ENCODE results near the gene KCP.

Gene KCP

GRCh38 chr7:128941946-128942526 is 31.5 kb upstream of the KCP start:
- no peak for TF ChIP-seq CTCF (IDR thresholded peaks at IDR 0.05; ENCODE audit: borderline replicate concordance, insufficient read depth, low read depth, low read length)
- peak overlapping the region; percentile 74 for H3K4me3 ChIP-seq (ENCODE audit: low read depth, low read length)

- peak overlapping the region; percentile 74 for H3K4me3 ChIP-seq (ENCODE audit: low read depth, low read length)
- TF ChIP-seq CTCF (IDR thresholded peaks at IDR 0.05; ENCODE audit: borderline replicate concordance, insufficient read depth, low read depth, low read length), result no peak
These were observed 30.9 kb upstream of the KCP start for GRCh38 chr7:128941323-128941890.

- H3K4me3 ChIP-seq (ENCODE audit: low read depth, low read length), result peak overlapping the region; percentile 74
- no peak for TF ChIP-seq CTCF (IDR thresholded peaks at IDR 0.05; ENCODE audit: borderline replicate concordance, insufficient read depth, low read depth, low read length)
These were observed 30.2 kb upstream of the KCP start for GRCh38 chr7:128940494-128941322.

- 0 out of 2 replicates have a peak, but pooled peaks have one; percentile 30 for TF ChIP-seq CTCF (IDR thresholded peaks at IDR 0.05; ENCODE audit: borderline replicate concordance, insufficient read depth, low read depth, low read length)
- H3K4me3 ChIP-seq (ENCODE audit: low read depth, low read length), result peak overlapping the region; percentile 74
These were observed 29.4 kb upstream of the KCP start for GRCh38 chr7:128939861-128940410.

GRCh38 chr7:128939075-128939860 is 28.8 kb upstream of the KCP start:
- H3K4me3 ChIP-seq (ENCODE audit: low read depth, low read length), result peak overlapping the region; percentile 74
- TF ChIP-seq CTCF (IDR thresholded peaks at IDR 0.05; ENCODE audit: borderline replicate concordance, insufficient read depth, low read depth, low read length), result no peak

GRCh38 chr7:128938544-128939074 is 28.1 kb upstream of the KCP start:
- peak overlapping the region; percentile 74 for H3K4me3 ChIP-seq (ENCODE audit: low read depth, low read length)

More at GRCh38 chr7:128938544-128939074, 28.1 kb upstream of the KCP start:
- no peak for TF ChIP-seq CTCF (IDR thresholded peaks at IDR 0.05; ENCODE audit: borderline replicate concordance, insufficient read depth, low read depth, low read length)
